Adrenal gland (tissue), 5 donors: ENCODE measurements around the gene EXOC4.

Experiments used
- CTCF ChIP-seq, 6 experiments: fragments of 450-650 bp in 4 of 6; fragments of 200-600 bp in 2 of 6; sonication (generic) in 1 of 6; IDR thresholded peaks; 1 replicate in 5 of 6; 2 replicates in 1 of 6; pipeline versions ENCODE4 v1.5.1 to v1.8.0; 2016 to 2021; ENCODE audit warnings: antibody characterized with exemption in 6 of 6, mild to moderate bottlenecking in 2 of 6, moderate library complexity in 1 of 6
- POLR2A ChIP-seq, 2 donors: fragments of 450-650 bp; IDR thresholded peaks; one replicate each; pipeline ENCODE4 v1.6.1; 2017; ENCODE audit warnings: antibody characterized with exemption in 2 of 2, mild to moderate bottlenecking in 2 of 2, moderate library complexity in 1 of 2
- donor health status: DM: no; HTN: no; CAD: no.

- TF ChIP-seq CTCF (IDR thresholded peaks at IDR 0.05): no peak
- TF ChIP-seq POLR2A (IDR thresholded peaks at IDR 0.05): no peak
These were observed 518.1 kb downstream of the EXOC4 start for GRCh38 chr7:133770863-133771492.
